HG03575 (cell line): ENCODE data around the gene IFT57.

Experiments
- ATAC-seq: cut with Tn5 transposase; IDR thresholded peaks from one replicate; pipeline ENCODE4 v1.9.1; 2021; ENCODE audit not compliant: unreplicated experiment, insufficient number of reproducible peaks, low FRiP score; ENCODE audit errors: extremely low read depth

The IFT57 gene

DNA sequence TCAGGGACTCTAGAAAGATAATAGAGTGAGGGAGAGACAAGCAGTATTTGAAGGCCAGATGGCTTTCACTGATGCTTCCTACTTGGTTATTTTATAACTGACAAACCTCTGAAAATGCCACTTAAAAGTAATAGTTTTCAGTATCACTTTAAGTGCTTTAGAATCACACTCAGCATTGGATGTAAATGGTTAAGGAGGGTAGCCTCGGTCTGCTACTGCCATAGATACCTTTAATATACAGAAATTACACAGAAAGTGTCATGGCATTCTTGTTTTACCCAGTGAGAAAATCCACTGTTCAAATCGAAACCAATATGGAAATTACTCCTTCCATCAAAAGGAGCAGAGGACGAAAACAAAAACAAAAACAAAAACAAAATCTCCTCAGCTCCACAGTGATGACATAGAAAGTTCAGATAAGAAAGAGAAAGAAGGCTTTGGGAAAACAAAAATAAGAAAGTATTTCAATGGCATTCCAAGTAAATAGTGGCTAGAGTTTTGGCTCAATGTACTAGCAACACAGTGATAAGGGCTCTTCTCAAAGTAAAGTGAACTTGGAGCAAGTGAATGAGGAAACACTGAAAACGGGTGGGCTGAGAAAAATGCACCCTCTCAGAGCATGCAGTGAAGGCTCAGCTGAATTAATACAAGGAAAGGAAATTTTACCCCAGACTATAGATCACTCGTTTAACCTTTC, 88.2 kb downstream of the IFT57 start:
- ATAC-seq = no peak

DNA sequence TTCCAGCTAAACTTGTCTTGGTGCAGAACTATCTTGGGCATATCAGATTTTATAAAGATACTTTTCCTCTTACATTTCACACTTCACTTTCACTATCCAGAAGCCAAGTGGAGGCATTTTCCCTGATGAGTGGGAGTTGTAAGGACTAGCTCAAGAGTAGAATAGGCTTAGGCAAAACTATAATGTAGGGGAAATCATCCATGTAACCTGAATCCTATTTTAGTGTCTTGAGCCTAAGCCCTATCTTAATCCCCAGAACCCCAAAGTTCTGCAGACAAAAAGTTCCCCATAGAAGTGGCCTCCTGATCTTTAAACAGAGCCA, 89.2 kb downstream of the IFT57 start:
- ATAC-seq = no peak

DNA sequence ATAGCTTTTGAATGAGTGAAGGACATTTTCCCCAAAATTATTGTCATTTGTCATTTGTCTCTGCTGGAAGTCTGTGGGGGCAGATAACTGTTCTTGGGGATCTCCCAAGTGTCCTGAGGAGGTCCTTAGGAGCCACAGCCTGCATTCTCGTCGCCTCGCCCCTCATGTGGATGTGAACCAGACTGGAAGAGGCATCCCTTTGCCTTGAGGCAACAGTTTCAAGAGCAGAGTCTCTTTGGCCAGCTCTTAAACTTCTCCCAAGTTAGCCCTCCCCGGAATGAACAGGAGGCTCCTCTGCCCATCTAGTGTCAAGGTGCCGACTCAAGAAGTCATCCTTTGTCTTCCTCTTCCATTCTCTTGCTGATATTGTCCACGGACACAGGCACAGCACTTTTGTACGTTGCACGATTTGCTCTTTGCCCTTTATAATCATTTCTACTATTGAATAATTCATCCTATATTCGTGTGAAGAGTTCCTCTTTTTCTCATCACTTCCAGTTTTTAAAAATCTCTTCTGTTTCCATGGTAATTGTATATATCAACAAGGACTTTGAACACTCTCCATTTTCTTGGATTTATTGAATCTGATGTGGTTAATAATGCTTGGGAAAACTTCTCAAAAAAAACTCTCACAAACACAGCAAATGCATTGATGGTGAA, 90.6 kb downstream of the IFT57 start:
- no peak for ATAC-seq

DNA sequence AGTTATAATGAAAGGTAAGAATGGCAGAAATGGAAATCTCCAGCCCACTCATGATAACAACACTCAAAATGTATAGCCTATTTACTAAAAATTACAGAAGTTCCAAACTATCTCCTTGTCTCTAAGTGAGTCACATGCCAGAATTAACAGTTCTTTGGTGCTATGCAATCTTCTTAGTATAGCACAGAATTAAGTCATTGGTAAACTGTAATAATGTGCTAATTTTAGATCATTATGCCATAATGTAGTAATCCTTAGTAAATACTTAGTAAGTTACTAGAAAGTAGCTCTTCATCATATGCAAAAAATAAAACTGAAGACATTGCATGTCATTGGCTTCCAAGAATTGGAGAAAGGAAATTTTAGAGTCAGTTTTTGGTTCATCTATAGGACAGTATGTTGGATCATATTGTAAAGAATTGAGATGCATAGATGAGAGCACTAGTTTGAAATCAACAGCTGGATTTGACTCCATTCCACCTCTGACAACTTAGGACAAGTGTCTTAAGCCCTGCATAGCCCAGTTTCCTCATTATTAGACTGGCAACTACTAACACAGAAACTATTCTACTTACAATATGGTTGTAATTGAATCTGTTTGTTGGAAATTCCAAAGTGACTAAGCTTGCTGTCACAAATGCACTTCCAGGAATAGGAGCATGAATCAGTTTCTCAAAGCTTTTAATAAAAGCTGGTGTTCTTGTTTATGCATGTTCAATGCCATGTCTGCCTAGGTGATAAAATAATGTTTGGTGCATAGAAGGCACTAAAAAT, 91.3 kb downstream of the IFT57 start:
- no peak for ATAC-seq

DNA sequence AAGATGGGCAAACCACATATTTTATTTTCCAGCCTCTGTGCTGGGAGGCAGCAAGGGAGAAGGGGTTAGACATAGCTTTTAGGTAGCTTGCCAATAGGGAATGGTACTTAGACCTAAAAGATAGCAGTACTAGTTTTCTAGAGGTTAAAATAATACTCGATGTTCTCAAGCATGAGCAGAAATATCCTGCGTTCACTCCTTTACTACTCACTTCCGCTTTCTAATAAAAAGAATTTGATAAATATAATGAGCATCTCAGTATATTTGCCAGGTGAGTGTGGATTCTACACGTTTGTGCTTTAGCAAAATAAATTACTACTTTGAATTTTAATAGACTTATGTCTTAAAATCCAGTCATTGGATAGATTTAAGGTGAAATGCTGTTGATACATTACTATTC, 92.0 kb downstream of the IFT57 start:
- no peak for ATAC-seq

DNA sequence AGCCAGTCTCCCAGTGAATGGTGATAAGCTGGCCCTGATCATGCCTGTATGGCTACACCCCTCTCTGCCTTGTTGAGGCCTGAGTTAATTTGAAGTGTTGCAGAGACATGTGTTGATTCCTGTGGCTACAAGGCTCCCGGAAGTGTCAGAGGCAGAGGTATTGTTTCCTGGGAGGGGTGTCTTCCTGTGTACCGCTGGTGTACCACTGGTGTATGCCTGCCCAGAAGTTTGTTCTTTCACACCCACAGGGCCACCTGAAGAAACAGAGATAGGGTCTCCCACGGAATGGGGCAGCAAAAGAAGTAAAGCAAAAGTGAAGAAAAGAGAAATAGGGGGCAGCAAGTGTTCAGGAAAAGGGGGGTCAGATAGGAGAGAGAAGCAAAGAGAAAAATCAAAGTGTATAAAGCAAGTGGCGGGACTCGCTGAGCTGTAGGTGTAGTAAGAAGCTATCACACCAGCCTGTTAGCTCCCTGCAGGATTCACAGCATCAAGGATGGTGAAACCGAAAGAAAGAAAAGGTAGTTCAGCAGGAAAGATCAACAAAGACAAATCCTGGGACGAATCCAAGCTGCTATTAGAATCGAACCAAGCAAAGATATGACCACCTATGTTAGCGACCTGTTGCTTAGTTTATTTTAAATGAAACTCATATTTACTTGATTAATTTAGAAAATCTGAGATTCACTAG, 94.8 kb downstream of the IFT57 start:
- ATAC-seq = no peak

DNA sequence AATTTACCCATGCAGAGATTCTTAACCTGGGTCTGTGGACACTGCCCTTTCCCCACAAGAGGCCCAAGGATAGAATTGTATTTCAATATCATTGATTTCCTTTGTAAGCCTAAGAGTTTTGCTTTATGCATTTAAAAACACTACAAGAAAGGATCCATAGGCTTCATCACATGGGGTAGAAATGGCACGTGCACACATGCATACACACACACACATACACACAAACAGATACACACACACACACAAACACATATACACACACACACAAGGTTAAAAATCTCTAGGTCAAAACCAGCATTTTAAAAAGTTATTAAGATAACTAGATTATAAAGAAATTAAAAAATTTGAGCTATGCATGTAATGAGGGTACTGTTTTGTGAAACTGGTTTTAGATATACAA, 95.9 kb downstream of the IFT57 start:
- no peak for ATAC-seq

DNA sequence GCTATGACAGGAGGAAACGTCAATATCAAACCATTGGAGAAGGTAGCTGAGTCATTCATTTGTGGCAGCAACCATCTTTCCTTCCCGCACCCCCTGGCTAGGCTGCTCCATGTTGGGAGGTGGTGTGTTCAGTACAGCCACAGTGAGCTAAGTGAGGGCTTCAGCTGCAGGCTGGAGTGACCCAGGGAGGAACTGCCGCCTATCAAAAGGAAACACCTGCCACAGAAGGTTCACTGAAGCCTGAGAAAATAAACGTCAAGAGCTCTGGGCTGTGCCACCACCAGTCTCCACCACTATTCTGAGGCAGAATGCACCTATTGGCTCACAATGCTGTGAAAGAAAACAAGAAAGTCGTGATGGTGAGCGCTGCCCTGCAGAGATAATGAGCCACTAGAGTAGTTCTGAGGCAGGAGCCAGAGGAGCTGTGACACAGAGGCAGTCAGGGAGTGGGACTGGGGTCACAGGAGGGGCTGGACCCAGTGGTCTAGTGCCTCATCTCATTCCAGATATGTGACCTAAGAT, 96.6 kb downstream of the IFT57 start:
- ATAC-seq = peak; percentile 22

DNA sequence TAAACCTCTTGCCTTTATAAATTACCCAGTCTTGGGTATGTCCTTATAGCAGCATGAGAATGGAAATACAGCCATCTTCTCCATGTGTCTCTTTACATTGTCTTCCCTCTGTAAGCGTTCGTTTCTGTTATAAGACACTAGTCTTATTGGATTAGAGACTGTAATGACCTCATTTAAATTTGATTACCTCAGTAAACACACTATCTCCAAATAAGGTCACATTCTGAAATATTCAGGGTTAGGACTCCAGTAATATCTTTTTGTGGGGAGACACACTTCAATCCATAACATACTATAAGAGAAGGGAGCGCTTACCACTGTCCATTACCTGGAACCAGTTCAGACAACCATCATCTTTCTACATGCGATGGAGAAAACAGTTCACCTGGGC, 97.1 kb downstream of the IFT57 start:
- no peak for ATAC-seq

DNA sequence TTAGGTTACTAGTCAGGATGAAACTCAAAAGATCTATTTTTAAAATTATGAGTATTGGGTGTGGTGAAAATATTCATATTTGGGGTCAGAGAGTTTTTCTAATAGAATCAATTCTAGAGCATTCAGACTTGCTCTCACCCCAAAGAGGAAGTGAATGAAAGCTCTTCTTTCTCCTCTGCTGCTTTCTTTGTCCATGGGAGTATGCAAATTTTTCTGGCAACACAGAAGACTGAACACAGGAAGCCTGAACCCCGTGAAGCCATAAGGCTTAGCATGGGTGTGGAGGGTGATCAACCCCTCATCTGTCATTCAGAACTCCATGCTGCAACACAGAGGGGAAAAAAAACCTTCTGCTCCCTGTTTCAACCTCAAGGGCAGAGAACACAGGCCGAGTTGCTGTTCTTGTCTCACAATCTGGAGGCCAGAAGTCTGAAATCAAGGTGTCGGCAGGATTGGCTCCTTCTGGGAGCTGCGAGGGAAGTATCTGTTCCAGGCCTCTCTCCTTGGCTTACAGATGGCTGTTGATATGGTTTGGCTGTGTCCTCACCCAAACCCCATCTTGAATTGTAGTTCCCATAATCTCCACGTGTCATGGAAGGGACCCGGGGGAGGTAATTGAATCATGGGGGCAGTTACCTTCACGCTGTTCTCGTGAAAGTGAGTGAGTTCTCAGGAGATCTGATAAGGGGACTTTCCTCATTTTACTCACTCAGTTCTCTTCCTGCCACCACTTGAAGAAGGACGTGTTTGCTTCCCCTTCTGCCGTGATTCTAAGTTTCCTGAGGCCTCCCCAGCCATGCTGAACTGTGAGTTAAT, 97.7 kb downstream of the IFT57 start:
- peak; percentile 81 for ATAC-seq

DNA sequence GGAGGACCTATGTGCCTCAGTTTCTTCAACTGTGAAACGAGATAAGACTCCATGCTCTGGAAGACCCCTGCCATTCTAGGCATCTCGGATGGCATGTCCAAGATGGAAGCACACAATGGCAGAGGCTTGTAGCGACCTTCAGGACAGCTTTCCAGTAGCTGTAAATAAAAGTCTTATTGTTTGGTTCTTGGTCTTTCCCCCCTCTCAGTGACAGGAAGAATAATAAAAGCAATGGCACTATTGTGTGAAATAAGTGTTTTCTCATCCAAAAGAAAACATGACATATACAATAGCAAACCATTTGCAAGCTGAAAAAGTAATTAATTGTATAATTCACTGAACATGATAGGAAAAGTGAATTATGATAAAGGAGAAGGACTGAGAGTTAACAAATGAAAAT, 98.9 kb downstream of the IFT57 start:
- no peak for ATAC-seq

DNA sequence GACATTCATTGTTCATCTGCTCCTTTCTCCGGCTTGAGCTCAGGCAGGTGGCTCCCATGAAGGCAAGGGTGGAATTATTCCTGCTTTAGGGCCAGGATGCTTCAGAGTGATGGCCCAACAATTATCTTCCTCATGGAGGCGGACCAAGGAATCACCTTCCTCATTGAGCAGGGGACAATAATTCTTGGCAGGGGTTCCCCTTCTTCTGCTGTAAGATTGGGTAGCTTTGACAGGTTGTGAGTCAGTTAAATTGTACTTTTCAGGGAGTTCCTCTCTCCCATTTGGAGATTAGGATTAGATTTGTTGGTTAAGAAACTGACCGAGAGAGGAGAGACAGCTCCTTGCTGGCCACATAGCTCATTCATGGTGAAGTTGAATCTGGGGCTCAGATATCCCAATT, 99.9 kb downstream of the IFT57 start:
- ATAC-seq = no peak

DNA sequence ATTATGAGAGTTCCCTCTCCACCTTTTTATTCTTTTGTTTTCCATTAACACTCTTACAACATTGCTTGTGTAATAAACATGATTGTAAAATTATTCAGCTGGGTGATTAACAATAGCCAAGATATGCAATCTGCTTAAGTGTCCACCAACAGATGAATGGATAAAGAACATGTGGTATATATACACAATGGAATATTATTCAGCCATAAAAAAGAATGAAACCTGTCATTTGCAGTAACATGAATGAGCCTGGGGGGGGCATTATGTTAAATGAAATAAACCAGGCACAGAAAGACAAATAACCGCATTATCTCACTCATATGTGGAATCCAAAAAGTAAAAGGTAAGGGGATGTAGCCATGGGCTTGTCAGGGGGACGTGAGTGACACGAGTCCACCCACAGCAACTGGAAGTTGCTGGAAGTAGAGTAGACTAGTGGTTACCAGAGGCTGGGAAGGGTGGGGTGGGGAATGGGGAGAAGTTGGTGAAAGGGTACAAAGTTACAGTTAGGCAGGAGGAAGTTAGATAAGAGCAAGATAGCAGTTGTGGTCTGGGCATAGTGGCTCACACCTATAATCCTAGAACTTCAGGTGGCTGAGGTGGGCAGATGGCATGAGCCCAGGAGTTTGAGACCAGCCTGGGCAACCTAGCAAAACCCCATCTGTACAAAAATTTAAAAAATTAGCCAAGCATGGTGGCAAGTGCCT, 102.7 kb downstream of the IFT57 start:
- ATAC-seq = no peak

DNA sequence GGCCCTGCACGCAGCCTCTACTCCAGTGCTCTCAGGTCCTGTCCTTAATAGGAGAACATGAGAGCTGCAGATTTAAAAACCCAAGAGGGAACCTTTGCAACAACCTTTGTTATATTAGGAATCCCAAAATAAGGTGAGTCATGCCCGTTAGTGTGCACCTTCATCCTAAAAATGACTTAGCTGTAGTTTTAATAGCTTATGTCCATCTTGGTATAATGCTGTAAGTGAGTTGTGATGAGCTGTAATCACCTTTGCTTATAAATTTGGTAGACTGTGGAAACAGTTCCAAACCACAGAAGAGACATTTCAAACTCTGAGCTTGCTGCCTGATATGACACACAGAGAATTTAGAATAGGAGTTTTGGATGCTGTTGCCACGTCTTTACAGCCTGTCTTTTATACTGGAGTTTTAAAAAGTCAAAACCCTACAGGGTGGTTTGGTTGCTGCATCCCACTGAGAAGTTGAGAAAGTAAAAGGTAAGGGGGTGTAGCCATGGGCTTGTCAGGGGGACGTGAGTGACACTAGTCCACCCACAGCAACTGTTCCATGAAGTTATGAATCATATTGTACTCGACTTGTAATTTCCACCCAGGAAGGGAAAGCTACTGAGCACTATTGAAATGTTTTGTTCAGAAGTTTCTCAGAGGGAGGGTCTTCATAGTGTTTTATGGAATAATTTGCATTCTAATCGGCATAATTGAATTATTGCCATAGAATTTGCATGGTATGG, 104.0 kb downstream of the IFT57 start:
- no peak for ATAC-seq

DNA sequence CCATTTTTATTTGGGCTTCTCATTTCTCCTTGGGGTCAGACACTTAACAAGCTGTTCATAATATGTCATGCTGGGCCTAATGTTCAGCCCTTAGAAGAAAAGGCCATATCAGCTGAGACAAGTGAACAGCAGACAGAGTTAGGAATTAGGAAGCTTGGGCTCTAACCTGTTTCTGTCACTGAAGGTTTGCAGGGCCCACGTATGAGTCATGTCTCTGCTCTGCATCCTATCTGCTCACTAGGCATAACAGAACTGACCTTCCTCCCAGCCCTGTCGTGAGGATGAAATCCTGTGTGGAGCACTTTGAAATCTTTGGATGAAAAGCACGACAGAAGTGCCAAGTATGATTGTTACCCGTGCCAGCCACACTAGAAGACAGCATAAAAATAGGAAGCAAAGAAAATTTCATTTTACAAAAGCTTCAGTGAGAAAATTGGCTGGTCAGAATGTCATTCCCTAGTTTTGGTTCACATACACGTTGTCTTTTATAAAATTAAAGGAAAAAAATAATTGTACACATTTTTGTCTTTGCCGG, 104.9 kb downstream of the IFT57 start:
- no peak for ATAC-seq

DNA sequence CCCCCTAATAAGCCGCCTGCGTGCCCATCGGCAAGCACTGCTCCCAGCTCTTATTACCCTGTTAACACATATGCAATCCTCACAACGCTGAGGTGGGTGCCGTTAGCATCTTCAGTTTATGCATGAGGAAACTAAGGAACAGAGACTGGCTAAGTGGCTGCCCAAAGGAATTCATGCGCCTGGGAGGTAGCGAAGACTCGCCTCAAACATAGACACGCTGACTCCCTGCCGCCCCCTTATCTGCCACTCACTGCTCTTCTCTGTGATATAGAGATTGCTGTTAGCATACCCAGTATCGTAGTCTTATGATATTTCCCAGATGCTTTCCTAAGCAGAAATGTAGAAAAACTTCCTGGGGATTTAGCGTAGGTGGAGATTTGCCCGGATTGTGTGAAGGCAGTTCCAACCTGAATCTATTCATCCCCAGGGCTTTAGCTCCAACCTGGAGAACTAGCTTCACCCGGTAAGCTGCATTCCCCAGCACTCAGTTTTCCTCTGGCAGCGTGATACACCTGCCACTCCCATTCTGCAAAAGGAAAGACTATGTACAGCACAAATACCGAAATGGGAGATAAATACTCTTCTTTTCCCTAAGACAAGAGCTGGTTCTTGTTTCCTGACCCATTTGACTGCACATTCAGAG, 107.7 kb downstream of the IFT57 start:
- no peak for ATAC-seq

DNA sequence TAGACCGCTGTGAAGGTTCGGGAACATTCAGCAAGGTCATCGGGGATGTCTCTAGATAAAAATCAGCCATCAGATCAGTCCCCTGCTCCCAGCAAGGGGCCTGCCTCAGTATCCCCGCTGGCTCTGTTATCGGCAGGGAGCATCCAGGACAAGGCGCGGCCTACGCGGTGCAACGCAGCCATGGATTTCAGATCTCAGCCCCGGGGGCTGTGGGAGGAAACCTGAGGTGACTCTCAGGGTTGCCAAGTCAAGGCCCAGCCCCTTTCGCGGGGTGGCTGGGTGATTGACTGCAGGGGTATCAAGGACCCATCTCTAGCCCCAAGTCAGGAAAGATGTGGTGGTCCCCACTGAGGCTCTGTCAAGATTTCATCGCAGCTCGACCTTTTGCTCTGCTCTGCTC, 108.2 kb downstream of the IFT57 start:
- ATAC-seq = no peak
